SKM-1 (cell line): ENCODE results near the gene ZBTB11.
"Not testable (repeated sequence)": the region's sequence is repeated elsewhere in the genome, so short reads cannot be mapped to it uniquely, and the experiment has no call there.

Experiments used
- DNase-seq: peaks from one replicate; lab custom pipeline; 2025; ENCODE audit not compliant: unreplicated experiment; lab: John Stamatoyannopoulos, UW

The ZBTB11 gene

DNA sequence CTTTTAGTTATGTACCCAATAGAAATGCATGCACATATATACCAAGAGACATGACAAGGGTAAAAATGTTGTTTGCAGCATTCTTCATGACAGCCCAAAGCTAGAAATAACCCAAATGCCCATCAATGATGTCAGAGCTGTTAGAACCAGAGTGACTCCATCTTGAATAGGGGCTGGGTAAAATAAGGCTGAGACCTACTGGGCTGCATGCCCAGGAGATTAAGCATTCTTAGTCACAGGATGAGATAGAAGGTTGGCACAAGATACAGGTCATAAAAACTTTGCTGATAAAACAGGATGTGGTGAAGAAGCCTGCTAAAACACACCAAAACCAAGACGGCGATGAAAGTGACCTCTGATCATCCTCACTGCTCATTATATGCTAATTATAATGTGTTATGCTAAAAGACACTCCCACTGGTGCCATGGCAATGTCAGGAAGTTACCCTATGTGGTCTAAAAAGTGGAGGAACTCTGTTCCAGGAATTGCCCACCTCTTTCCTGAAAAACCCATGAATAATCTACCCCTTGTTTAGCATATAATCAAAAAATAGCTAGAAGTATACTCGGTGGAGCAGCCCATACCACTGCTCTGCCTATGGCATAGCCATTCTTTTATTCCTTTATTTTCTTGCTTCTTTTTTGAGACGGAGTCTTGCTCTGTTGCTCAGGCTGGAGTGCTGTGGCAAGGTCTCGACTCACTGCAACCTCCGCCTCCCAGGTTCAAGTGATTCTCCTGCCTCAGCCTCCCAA, 32.9 kb downstream of the ZBTB11 start:
- no peak for DNase-seq

DNA sequence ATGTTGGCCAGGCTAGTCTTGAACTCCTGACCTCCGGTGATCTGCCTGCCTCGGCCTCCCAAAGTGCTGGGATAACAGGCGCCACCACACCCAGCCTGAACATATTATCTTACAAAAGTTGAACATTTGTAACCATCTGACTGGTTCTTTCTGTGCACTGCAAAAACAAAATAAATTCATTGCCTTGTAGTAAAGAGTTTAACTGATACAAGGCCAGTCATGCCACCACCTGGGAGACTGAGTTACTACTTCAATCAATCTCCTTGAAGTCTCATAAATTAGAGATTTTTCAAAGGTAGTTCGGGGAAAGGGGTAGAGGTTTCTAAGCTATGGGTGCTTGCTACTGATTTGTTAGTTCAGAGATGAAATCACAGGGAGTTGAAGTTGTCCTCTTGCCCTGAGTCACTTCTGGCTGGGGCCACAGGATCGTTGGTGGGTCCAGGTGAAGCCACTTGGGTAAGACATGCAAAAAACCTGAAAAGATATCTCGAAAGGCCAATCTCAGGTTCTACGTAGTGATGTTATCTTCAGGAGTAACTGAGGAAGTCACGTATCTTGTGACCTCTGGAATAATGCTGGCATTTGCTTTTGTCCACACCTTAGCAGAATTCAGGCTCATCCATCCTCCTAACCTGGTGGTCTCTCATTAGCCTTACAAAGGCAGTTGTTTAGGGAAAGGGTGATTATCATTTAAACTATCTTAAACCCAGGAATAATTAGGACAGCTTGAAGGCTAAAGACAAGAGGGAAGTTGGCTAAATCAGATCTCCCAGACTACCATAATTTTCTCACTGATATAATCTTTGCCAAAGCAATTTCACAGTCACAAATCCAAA, 33.7 kb downstream of the ZBTB11 start:
- DNase-seq = no peak

DNA sequence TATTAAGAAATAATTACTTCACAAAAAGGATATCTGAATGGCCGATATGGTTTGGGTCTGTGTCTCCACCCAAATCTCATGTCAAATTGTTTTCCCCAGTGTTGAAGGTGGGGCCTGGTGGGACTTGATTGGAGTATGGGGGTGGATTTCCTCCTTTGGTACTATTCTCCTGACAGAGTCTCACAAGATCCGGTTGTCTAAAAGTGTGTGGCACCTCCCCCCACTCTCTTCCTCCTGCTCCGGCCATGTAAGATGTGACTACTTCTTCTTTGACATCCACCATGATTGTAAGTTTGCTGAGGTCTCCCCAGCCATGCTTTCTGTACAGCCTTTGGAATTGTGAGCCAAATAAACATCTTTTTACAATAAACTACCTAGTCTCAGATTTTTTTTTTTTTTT, 34.5 kb downstream of the ZBTB11 start:
- DNase-seq = no peak

DNA sequence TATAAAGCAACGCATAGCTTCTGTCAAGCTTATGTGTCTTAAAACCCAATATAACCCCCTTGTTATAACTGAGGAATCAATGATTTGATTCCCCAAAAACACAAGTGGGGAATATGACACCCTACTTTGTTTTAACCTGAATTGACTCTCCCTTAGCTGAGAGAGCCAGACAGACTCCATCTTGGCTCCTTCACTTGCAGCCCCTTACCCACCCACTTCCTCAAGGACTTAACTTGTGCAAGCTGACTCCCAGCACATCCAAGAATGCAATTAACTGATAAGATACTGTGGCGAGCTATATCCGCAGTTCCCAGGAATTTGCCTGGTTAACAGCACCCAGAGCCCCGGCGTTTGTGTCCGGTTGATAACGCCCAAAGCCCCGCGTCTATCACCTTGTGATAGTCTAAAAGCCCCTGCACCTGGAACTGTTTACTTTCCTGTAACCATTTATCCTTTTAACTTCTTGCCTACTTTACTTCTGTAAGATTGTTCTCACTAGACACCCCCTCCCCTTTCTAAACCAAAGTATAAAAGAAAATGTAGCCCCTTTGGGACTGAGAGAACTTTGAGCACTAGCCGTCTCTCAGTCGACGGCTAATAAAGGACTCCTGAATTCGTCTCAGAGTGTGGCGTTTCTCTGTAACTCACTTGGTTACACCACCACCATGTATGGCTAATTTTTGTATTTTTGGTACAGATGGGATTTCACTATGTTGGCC, 35.4 kb downstream of the ZBTB11 start:
- not testable (repeated sequence) for DNase-seq

DNA sequence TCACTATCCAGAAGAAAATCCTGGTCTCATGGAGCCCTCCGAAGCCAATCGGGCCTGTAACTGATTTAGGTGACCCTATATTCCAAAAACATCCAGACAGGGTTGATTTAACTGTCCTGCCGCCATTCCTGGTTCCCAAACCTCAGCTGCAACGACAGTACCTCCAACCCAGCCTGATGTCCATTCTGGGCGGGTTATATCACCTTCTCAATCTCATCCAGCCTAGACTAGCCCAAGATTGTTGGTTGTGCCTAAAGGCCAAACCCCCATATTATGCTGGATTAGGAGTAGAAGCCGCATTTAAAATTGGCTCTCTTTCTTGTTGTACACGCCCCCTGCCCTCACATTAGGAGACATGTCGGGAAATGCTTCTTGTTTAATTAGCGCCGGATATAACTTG, 36.7 kb downstream of the ZBTB11 start:
- no peak for DNase-seq

DNA sequence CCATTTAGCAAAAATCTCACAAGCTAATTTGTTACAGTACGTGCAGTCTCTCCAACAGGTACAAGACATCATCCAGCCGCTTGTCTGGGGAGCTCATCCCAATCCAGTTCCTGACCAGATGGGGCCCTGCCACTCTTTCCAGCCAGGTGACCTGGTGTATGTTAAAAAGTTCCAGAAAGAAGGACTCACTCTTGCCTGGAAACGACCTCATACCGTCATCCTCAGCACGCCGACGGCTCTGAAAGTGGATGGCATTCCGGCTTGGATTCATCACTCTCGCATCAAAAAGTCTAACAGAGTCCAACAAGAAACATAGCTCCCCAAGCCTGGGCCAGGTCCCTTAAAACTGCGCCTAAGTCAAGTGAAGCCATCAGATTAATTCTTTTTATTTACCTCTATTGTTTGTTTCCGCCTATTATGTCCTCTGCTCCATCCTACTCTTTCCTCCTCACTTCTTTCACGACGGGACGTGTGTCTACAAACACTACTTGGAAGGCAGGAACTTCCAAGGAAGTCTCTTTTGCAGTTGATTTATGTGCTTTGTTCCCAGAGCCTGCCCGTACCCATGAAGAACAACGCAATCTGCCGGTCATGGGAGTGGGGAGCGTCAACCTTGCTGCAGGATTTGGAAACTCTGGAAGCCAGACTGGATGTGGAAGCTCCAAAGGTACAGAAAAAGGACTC, 37.5 kb downstream of the ZBTB11 start:
- DNase-seq = no peak

DNA sequence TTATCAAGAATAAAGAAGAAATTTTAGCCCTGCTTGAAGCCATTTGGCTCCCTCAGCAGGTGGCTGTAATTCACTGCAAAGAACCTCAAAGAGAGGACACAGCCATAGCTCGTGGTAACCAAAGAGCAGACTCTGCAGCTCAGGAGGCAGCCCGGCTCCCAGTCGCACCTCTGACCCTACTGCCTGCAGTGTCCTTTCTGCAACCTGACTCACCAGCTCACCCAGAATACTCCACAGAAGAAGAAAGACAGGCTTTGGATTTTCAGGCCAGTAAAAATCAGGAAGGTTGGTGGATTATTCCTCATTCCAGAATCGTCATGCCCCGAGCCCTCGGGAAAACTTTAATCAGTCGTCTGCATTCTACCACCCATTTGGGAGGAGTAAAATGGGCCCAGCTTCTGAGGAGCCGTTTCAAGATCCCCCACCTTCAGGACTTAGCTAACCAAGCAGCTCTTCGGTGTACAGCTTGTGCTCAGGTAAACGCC, 38.6 kb downstream of the ZBTB11 start:
- DNase-seq = no peak

DNA sequence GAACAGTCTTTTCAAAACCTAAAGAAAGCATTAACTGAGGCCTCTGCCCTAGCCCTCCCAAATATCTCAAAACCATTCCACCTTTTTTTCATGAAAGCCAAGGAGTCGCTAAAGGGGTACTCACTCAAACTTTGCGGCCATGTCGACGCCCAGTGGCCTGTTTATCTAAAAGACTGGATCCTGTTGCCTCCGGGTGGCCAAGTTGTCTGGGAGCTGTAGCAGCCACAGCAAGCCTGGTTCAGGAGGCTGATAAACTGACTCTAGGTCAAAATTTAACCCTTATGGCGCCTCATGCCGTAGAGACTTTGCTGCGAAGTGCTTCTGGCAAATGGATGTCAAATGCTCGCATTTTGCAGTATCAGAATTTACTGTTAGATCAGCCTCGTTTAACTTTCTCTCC, 39.5 kb downstream of the ZBTB11 start:
- DNase-seq = no peak

DNA sequence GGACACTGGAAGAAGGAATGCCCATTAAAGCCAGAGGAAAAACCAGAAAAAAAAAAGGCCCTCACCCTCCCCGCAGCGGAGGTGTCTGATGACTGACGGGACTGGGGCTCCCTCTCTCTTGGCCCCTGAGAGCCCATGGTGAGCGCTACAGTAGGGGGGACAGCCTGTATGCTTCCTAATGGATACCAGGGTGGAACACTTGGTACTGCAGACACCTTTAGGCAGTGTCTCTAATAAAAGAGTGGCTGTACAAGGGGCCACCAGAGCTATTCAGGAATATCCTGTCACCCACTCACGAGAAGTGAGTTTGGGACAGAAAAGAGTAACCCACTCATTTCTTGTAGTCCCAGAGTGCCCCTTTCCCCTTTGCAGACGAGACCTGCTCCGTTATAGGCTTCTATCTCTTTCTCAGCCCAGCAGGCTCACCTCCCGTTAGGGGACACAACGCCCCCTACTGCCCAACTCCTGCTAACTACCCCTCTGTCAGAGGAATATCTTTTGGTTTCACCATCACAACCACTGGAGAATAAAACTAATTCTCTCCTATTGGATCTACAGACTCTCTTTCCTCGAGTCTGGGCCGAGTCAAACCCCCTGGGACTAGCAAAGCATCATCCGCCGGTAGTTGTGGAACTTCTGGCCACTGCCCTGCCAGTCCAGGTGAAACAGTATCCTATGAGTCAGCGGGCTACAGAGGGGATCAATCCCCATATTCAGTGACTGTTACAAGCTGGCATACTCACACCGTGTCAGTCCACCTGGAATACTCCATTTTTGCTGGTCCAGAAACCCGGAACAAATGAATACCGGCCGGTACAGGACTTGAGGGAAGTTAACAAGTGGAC, 40.8 kb downstream of the ZBTB11 start:
- DNase-seq = peak; percentile 32

DNA sequence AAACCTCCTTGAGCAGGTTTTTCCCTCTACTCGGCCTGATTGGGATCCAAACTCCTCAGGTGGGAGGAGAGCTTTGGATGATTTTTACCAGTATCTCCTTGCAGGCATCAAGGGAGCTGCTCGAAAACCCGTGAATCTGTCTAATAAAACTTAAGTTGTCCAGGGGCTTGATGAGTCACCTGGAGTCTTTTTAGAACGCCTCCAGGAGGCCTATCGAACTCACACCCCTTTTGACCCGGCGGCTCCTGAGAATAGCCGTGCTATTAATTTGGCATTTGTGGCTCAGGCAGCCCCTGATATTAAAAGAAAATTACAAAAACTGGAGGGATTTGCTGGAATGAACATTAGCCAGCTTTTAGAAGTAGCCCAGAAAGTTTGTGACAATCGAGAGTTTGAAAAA, 41.6 kb downstream of the ZBTB11 start:
- DNase-seq = no peak

DNA sequence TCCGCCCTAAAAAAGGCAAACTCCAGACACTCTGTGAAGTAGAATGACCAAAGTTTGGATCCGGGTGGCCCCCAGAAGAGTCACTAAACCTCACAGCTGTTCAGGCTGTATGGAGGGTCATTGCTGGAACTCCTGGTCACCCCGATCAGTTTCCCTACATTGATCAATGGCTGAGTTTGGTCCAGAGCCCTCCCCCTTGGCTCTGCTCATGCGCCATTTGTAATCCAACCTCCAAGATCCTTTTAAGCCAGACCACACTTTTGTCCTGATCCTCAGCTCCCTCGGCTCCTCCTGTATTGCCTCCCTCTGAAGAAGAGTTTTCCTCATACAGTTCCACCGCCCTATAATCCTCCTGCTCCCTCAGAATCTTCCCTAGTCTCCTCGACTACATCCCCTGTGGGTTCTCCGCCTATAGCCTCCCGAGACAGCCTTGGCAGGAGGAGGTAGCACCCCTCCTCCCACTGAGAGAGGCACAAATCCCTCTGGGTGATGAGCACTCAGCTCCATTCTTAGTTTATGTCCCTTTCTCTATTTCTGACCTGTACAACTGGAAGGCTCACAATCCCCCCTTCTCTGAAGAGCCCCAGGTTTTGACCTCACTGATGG, 42.2 kb downstream of the ZBTB11 start:
- DNase-seq = no peak

DNA sequence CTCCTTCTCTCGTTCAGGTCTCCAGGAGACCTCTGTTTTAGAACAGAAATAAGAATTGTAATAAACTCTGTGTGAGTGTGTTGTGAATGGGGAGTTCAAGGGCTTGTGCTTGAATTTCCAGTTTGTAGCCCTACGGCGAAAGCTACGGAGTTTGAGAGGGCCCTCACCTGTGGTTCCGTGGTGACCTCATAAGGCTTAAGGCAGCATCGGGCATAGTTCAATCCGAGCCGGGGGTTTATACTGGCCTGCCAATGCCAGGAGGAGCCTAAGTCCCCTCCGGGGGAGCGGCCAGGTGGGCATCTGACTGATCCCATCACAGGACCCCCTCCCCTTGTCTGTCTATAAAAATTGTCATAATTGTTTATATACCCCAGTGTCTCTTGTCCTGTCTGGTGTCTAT, 43.7 kb downstream of the ZBTB11 start:
- no peak for DNase-seq

DNA sequence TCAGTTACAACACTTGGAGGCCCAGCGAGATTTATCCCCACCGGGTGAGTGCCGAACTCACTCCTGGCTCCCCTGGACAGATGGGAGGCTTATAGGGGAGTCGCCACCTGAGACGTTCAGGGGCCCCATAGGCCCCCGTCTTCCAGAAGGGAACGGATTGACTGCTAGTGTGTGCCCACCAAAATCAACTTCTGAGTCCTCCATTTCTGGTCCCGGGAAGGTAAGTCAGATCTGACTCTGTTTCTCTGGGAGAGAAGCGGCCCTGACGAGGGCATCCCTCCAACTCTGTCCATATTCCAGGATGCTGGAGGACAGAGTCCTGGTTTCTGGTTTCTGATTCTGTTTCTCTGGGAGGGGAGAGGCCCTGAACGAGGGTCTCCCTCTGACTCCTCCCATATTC, 44.3 kb downstream of the ZBTB11 start:
- no peak for DNase-seq

DNA sequence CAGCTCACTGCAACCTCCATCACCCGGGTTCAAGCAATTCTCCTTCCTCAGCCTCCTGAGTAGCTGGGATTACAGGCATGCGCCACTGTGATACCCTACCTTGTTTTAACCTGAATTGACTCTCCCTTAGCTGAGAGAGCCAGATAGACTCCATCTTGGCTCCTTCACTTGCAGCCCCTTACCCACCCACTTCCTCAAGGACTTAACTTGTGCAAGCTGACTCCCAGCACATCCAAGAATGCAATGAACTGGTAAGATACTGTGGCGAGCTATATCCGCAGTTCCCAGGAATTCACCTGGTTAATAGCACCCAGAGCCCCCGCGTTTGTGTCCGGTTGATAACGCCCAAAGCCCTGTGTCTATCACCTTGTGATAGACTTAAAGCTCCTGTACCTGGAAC, 45.0 kb downstream of the ZBTB11 start:
- not testable (repeated sequence) for DNase-seq

DNA sequence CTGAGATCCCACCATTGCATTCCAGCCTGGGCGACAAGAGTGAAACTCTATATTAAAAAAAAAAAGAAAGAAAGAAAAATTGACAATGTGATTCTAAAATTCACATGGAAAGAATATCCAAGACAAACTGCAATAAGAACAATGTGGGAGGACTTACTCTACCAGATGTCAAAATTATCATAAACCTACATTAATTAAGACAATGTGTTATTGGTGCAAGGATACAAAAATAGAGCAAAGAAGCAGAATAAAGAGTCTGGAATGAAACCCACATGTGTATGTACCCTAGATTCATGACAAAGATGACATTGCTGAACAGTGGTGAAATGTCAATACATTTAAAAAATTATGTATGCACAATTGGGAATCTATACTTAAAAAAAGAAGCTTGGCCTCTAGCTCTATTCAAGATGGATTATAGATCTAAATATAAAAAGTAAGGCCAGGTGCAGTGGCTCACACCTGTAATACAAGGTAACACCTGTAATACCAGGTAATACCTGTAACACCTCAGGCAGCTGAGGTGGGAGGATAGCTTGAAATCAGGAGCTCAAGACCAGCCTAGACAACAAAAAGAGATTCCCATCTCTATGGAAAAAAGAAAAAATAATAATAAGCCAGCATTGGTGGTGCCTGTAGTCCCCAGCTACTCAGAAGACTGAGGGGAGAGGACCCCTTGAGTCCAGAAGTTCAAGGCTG, 45.7 kb downstream of the ZBTB11 start:
- no peak for DNase-seq

DNA sequence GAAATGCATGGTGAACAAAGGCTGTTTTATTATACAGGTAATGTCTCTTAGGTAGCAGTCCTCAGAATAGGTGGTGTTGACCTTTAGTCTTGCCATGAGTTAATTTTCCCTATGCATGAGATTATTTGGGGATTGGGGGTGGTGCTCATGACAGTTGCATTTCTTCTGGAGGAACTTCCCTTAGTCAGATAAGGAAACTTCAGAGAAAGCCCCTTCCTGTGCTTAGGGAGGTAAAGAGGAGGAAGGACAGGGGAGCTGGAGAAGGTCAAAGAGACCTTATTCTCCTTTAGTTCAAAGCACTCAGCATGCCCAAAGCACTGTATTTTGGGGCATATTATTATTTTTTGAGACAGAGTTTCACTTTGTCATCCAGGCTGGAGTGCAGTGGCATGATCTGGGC, 47.7 kb downstream of the ZBTB11 start:
- DNase-seq = no peak

DNA sequence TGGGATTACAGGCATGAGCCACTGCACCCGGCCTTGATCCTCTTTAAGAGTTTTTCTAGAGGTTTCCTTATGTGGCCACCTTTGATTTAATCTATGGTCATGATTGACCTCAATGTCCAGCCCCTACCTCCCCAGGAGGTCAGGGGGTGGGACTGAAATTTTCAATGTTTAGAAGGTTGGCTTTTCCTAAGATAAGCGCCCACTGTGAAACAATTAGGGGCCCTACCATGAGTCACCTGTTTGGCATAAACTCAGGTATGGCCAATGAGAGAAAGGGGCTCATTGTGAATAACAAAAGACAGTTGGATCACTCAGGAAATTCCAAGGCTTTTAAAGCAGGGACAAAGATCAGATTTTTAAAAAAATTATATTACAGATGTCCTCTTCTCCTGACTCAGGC, 51.1 kb downstream of the ZBTB11 start:
- no peak for DNase-seq

DNA sequence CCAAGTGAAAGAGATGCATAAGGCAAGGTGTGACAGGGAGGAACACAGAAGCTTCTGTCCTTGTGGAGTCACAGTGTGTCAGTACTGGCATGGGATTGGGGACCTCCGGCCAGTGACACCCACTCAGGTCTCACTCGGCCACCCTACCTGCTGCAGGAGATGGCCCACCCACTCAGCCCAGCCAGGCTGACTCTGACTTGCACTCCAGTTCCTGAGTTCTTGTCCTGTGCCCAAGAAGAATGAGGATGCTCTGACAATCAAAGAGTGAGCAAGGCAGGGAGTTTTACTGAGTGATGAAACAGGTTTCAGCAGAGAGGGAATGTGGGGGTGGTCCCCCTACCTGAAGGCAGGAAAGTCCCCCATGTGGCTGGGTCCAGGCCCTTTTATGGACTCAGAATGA, 52.1 kb downstream of the ZBTB11 start:
- no peak for DNase-seq

DNA sequence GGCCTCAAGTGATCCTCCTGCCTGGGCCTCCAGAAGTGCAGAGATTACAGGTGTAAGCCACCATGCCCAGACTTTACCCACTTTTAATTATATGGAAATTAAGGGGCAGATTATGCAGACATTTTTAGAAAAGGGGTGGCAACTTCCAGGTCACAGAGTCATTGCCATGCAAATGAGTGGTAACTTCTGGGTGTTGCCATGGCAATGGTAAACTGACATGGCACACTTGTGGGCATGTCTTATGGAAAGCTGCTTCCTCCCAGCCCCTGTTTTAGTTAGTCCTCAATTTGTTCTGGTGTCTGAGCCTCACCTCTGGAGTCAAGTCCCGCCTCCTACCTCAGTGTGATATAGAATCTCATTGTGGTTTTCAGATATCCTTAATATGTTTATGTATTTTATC, 53.3 kb downstream of the ZBTB11 start:
- DNase-seq = no peak
